Non-pigmented ciliary epithelial cell (primary cell): Measurements from ENCODE around the gene DOCK2.
"Not testable (repeated sequence)": the region's sequence is repeated elsewhere in the genome, so short reads cannot be mapped to it uniquely, and the experiment has no call there.

Experiments used
- DNase-seq: peaks from one replicate; pipeline ENCODE4 v3.0.0-alpha.2; 2010; ENCODE audit warnings: low read depth

The DOCK2 gene

GRCh38 chr5:169756071-169756765 lies 119.1 kb downstream of the DOCK2 start:
- no peak for DNase-seq

GRCh38 chr5:169757016-169757415 lies 119.9 kb downstream of the DOCK2 start:
- no peak for DNase-seq

- DNase-seq = no peak
Observed at GRCh38 chr5:169758886-169759285, 121.8 kb downstream of the DOCK2 start.

GRCh38 chr5:169760229-169760628 lies 123.2 kb downstream of the DOCK2 start:
- no peak for DNase-seq

- DNase-seq = no peak
Observed at GRCh38 chr5:169762338-169763095, 125.4 kb downstream of the DOCK2 start.

- no peak for DNase-seq
Observed at GRCh38 chr5:169763376-169764017, 126.4 kb downstream of the DOCK2 start.

GRCh38 chr5:169764018-169764378 lies 126.9 kb downstream of the DOCK2 start:
- DNase-seq = no peak

- DNase-seq = no peak
Observed at GRCh38 chr5:169765176-169765996, 128.3 kb downstream of the DOCK2 start.

GRCh38 chr5:169766943-169767342 lies 129.9 kb downstream of the DOCK2 start:
- not testable (repeated sequence) for DNase-seq

GRCh38 chr5:169767938-169768337 lies 130.9 kb downstream of the DOCK2 start:
- no peak for DNase-seq

GRCh38 chr5:169768416-169768815 lies 131.3 kb downstream of the DOCK2 start:
- no peak for DNase-seq

- DNase-seq = no peak
Observed at GRCh38 chr5:169770109-169770508, 133.0 kb downstream of the DOCK2 start.

GRCh38 chr5:169772256-169772655 lies 135.2 kb downstream of the DOCK2 start:
- DNase-seq = no peak

GRCh38 chr5:169772688-169773087 lies 135.6 kb downstream of the DOCK2 start:
- DNase-seq = no peak

GRCh38 chr5:169777159-169777558 lies 140.1 kb downstream of the DOCK2 start:
- no peak for DNase-seq

GRCh38 chr5:169778622-169779596 lies 141.8 kb downstream of the DOCK2 start:
- no peak for DNase-seq

GRCh38 chr5:169781420-169782345 lies 144.6 kb downstream of the DOCK2 start:
- no peak for DNase-seq

GRCh38 chr5:169785771-169786618 lies 148.9 kb downstream of the DOCK2 start:
- no peak for DNase-seq

GRCh38 chr5:169788168-169788567 lies 151.1 kb downstream of the DOCK2 start:
- no peak for DNase-seq
